NB4 (cell line): Measurements from ENCODE around the gene BAHD1.

Experiments
- CTCF ChIP-seq: IDR thresholded peaks from one replicate; pipeline ENCODE4 v1.5.1; 2012; ENCODE audit warnings: low read depth, low read length
- MAX ChIP-seq: IDR thresholded peaks from 2 replicates; pipeline ENCODE4 v1.6.1; 2011; ENCODE audit warnings: low read depth, low read length
- MYC ChIP-seq: IDR thresholded peaks from 2 replicates; pipeline ENCODE4 v1.6.1; 2011; ENCODE audit warnings: low read depth, low read length
- POLR2A ChIP-seq: IDR thresholded peaks from 2 replicates; pipeline ENCODE4 v1.6.1; 2011; ENCODE audit warnings: mild to moderate bottlenecking; ENCODE audit not compliant: insufficient read length; ENCODE audit errors: extremely low read depth

- no peak for TF ChIP-seq CTCF
- TF ChIP-seq POLR2A: no peak
- no peak for TF ChIP-seq MYC
- no peak for TF ChIP-seq MAX
Observed at GRCh38 chr15:40498891-40499290, 58.1 kb downstream of the BAHD1 start.
